Keratinocyte (primary cell): ENCODE measurements around the gene CFAP90.

ENCODE experiments used
- EZH2 ChIP-seq: IDR thresholded peaks from one replicate; pipeline ENCODE4 v1.6.1; 2012; ENCODE audit warnings: inconsistent platforms, mild to moderate bottlenecking, low read length, moderate library complexity
- TF ChIP-seq, protein P1 (sequence below), 3 experiments: IDR thresholded peaks in 1 of 3; conservative IDR thresholded peaks in 1 of 3; optimal IDR thresholded peaks in 1 of 3; 2 replicates in 2 of 3; 3 replicates in 1 of 3; pipeline versions ENCODE3 to v1.5.1; 2011; ENCODE audit warnings: low read length in 3 of 3, mild to moderate bottlenecking in 3 of 3, moderate library complexity in 2 of 3, control low read depth in 1 of 3, inconsistent platforms in 1 of 3; ENCODE audit not compliant: insufficient read depth in 2 of 3; ENCODE audit errors: extremely low read depth in 1 of 3

DNA sequence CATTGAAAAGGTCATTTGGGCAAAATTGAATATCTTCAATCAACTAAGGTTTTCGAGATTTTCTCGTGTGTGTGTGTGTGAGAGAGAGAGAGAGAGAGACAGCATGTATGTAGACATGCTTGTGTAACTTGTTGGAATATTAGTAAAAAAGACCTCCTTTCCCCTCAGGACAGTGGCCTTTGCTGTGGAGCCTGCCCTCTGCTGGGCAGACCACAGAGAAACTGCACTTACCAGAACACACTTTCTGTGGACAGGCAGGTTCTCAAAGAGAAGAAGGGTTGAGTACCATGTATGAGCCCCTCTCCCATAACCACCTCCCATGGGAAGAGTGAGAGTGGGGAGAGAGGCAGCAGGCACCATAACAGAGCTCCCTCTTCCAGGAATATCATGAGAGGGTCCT lies 45.6 kb downstream of the CFAP90 start:
- TF ChIP-seq, protein P1, sequence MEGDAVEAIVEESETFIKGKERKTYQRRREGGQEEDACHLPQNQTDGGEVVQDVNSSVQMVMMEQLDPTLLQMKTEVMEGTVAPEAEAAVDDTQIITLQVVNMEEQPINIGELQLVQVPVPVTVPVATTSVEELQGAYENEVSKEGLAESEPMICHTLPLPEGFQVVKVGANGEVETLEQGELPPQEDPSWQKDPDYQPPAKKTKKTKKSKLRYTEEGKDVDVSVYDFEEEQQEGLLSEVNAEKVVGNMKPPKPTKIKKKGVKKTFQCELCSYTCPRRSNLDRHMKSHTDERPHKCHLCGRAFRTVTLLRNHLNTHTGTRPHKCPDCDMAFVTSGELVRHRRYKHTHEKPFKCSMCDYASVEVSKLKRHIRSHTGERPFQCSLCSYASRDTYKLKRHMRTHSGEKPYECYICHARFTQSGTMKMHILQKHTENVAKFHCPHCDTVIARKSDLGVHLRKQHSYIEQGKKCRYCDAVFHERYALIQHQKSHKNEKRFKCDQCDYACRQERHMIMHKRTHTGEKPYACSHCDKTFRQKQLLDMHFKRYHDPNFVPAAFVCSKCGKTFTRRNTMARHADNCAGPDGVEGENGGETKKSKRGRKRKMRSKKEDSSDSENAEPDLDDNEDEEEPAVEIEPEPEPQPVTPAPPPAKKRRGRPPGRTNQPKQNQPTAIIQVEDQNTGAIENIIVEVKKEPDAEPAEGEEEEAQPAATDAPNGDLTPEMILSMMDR (optimal IDR thresholded peaks at IDR 0.05 in 1 of 3, IDR thresholded peaks at IDR 0.05 in 1 of 3, conservative IDR thresholded peaks at IDR 0.05 in 1 of 3; ENCODE audit: extremely low read depth in 1 of 3, insufficient read depth in 2 of 3, low read length in 3 of 3) = peak; percentile 13 to 56 (median 45)
- no peak for TF ChIP-seq EZH2
